Inflammatory macrophage treated with lipopolysaccharide for 1 hour (primary cell): Measurements from ENCODE around the gene KRT86.
A peak's percentile ranks its signal among the peaks of the same experiment; 100 is the strongest.
"Not testable (repeated sequence)": the region's sequence is repeated elsewhere in the genome, so short reads cannot be mapped to it uniquely, and the experiment has no call there.

Experiments used
- DNase-seq, 2 donors: peaks; one replicate each; pipeline ENCODE4 v3.0.0-alpha.2; 2020 to 2022

KRT86 gene

DNA sequence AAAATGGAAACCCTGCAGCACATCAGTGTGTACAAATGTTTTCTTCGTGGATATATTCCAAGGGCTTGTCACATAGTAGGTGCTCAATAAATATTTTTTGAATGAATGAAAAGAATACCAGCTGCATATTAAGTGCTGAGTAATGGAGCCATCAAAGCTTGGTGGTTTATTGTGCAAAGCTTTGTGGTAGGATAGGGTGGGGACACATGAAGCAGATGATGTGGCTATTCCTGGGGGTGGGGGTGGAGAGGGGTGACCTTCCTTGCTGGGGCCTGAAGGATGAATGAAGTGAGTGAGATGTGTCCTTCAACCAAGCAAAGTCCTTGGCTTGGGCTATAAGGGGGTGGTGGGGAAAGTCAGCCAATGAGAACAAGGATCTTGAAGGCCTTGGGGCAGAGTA lies 21.2 kb downstream of the KRT86 start:
- peak; percentile 29 to 41 for DNase-seq

DNA sequence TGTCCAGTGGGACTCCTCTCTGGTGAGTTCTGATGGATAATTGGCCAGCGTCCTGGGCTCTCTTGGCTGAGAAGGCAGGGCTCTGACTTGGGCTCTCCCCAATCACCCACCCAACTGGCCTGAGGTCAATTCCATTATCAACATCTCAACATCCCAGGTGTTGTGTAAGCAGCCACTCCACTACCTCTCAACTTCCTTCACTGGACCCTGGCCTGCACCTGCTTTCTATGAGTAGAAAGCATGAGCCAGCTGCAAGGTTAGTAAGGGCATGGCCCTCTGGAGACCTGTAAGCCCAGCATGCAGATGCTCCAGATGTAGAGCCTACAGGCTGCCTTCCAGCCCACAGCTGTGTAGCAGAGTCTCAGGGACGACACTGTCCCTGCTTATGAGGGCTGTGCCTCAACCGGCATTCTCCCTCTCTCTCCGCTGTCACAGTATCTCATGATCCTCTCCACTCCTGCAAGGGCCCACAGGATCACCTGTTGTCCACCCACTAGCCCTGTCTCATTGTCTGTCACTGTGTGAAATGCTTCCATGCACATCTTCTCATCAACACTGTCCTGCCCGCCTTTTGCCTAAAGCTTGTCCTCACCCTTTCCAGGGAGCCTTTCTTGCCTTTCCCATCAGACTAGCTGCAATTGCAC lies 22.2 kb downstream of the KRT86 start:
- no peak for DNase-seq

DNA sequence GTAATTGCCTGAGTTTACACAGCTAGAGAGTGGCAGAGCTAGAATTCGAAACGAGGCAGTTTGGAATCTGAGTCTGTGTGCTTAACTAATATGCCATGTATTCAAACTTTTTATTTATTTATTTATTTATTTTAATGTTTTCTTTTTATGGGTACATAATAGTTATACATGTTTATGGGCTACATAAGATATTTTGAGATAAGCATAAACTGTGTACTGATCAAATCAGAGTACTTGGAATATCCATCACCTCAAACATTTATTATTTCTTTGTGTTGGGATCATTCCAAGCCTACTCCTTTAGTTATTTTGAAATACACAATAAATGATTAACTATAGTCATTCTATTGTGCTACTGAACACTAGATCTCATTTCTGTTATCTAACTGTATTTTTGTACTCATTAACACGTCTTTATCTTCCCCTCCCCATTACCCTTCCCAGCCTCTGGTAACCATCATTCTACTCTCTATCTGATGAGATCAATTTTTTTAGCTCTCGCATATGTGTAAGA lies 24.3 kb downstream of the KRT86 start:
- no peak for DNase-seq

GRCh38 chr12:52300796-52301691 lies 26.6 kb downstream of the KRT86 start:
- DNase-seq: no peak

- not testable (repeated sequence) for DNase-seq
Observed at GRCh38 chr12:52301721-52302120, 27.3 kb downstream of the KRT86 start.

GRCh38 chr12:52302242-52302914 lies 27.9 kb downstream of the KRT86 start:
- not testable (repeated sequence) for DNase-seq

DNA sequence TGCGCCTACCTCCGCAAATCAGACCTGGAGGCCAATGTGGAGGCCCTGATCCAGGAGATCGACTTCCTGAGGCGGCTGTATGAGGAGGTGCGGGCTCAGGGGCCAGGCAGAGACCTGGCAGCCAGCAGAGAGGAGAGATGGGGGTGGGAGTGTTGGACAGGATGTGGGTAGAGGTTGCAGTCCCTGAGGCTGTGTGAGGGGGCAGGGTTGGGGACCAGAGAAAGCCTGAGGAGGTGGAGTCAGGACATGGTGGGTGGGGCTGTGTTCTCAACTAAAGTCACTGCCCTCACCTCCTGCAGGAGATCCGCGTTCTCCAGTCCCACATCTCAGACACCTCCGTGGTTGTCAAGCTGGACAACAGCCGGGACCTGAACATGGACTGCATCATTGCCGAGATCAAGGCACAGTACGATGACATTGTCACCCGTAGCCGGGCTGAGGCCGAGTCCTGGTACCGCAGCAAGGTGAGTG lies 30.5 kb downstream of the KRT86 start:
- DNase-seq: not testable (repeated sequence)

DNA sequence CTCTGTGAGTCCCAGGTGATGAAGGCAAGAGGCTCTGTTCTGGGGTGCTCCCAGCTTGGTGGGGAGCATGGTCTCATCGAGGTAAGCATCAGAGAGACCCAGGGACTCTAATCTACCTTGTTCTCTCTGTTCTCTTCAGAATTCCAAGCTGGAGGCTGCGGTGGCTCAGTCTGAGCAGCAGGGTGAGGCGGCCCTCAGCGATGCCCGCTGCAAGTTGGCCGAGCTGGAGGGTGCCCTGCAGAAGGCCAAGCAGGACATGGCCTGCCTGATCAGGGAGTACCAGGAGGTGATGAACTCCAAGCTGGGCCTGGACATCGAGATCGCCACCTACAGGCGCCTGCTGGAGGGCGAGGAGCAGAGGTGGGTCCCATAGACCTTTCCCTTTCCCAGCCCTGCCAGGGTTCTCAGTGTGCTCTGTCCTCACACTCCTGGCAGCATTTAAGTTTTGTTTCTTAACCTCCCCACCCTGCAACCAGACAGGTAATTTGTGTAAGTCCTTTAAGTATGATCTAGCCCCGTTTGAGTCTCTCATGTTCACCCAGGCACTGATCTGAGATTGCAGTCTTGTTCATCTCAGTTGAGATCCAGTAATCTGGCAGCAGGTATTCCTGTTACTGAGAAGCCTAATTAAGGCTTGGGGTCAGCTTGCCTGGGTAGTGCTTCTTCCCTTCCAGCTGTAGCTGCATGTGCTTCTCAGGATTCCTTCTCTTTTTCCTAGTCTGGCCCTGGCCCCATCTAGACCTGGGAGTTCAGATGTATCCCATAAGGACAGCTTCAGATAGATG lies 31.7 kb downstream of the KRT86 start:
- DNase-seq: no peak

GRCh38 chr12:52306731-52307130 lies 32.3 kb downstream of the KRT86 start:
- no peak for DNase-seq

DNA sequence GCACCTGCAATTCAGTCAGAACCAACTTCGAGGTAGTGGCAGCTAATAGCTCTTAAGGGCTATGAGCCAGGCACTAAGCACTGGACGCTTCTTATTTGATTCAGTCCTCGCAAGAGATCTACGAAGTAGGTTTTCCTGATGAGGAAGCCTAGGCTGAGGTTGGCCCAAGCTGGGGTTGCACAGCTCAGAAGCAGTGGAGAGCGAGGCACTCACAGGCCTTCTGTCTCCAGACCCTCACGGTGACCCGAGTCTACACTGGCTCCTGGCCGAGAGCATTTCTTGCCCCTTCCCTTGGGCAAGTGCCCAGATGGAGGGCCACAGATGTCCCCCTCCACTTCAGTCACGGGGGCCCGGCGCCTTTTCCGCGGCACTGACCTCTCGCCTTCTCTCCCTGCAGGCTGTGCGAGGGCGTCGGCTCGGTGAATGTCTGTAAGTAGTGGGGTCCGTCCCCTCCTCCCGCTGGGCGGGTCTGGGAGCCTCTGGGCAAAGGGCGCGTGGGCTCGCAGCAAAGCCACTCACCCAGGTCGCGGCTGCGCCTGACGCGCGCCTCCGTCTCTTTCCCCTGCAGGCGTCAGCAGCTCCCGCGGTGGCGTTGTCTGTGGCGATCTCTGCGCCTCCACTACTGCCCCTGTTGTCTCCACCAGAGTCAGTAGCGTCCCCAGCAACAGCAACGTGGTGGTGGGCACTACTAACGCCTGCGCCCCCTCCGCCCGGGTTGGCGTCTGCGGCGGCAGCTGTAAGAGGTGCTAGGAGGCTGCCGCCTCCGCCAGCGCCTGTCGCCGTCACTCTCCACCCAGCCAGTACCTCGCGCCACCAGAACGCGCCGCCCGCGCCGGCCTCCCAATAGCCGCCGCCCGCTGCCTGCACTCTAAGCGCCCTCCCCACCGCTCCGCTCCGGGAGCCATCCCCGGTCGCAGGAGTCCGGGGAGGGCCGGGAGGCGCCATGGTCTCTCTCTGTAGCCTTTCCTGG lies 33.7 kb downstream of the KRT86 start:
- DNase-seq: peak; percentile 27 to 29

DNA sequence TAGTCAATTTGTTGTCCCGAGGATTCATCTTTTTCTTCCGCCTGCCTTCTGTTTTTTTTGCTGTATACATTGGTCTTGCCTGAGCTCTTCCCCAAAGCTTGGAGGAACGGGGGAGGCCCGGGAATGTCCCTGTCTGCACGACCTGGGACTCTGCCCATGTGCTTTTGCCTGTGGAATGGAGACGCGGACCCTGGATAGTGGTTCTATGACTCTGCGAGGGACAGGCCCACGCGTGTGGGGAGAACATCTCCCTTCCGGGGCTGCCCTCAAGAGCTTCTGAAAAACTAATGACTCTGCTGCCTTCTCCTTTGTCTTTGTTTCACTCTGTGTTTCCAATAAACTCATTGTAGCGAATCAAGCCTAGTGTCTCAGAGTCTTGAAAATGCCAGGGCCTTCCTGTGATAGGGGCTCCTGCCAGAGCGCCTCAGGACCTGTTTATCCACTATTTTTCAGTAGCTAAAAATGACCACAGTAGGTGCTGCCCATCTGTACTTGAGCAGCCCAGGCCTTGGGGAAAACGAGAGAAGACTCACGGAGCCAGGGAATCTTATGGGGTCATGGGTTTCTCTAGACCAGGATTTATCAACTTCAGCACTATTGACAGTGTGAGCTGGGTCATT lies 34.5 kb downstream of the KRT86 start:
- DNase-seq: peak; percentile 9 to 67

DNA sequence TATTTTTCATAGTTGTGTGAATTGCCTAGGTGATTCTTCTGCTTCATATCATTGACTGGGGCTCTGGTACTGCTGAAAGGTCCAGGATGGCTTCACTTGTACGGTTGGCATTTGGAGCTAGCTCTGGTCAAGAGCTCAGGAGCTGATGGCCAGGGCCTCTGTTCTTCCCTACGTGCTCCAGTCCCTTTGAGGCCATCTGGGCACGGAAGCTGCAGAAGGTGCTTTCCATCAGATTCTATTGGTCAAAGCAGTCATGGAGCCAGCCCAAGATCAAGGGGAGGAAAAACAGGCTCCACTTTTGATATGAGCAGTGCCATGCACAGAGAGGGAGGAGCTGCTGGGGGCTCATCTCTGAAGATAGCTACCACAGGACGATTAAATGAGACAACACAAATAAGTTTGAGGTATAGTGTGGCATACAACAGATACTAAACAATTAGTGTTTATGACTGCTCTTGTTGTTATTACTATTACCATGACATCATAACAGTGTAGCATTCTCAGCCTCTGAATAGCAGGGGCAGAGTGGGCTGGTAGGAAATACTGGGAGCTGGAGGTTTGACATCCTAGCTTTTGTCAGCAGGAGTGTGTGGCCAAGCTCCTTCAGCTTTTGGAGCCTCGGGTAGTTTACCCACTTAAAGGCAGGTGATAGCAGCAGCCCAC lies 36.3 kb downstream of the KRT86 start:
- DNase-seq: no peak

GRCh38 chr12:52311285-52311648 lies 36.8 kb downstream of the KRT86 start:
- DNase-seq: no peak

GRCh38 chr12:52312086-52312485 lies 37.6 kb downstream of the KRT86 start:
- DNase-seq: no peak

DNA sequence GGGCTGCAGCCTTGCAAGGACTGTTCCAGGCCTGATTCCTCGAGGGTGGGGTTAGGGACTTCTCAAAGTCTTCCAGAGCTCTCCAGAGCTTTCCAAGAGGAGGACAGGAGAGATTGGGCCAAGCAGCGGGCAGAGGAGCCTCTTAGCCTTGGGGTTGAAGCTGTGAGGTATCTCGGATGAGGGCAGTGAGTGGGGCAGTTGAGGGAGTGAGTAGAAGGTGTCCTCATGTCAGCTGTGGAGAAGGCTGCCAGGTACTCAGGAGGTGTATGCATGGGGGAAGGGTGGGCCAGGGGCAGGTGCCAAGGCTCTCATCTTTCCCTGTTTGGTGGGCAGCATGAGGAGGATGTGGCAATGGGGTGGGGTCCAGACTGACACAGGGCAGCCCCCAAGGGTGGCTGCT lies 39.0 kb downstream of the KRT86 start:
- DNase-seq: no peak

GRCh38 chr12:52313926-52314325 lies 39.5 kb downstream of the KRT86 start:
- no peak for DNase-seq

- DNase-seq: no peak
Observed at GRCh38 chr12:52314511-52314910, 40.1 kb downstream of the KRT86 start.

DNA sequence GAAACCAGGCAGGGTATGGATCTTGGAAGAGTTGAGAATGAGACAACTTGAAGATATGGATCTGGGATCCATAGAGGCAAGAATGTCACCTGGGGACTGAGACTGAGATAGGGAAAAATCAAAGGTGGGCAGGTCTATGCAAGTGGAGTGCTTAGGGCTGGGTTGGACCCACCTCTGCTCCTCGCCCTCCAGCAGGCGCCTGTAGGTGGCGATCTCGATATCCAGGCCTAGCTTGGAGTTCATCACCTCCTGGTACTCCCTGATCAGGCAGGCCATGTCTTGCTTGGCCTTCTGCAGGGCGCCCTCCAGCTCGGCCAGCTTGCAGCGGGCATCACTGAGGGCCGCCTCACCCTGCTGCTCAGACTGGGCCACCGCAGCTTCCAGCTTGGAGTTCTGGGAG lies 41.3 kb downstream of the KRT86 start:
- peak in 1 of 2 donors; percentile 22 for DNase-seq

- DNase-seq: no peak
Observed at GRCh38 chr12:52316290-52316689, 41.8 kb downstream of the KRT86 start.

GRCh38 chr12:52316701-52317100 lies 42.3 kb downstream of the KRT86 start:
- DNase-seq: no peak
